Activated CD8-positive, alpha-beta memory T cell treated with anti-CD3 and anti-CD28 coated beads, Interleukin-2, amount 10 ng/mL, durations not matched to agents 7 days and 5 days (primary cell): ENCODE results near the gene PPP2R5C. TPM values are rescaled to one million over a fixed set of nuclear protein-coding genes. Genes with fewer than 3 reads are reported as not detected.
"Not testable (repeated sequence)": the region's sequence is repeated elsewhere in the genome, so short reads cannot be mapped to it uniquely, and the experiment has no call there.

ENCODE experiments used
- ATAC-seq: fragments of 150-1000 bp; cut with Tn5 transposase; one replicate; pipeline ENCODE4 v1.10.0; 2021; ENCODE audit warnings: moderate library complexity
- CTCF ChIA-PET: fragments of 350-600 bp; sonication (Branson Sonifier 250); formaldehyde crosslinking; loops from one replicate; lab custom pipeline; 2021; ENCODE audit warnings: antibody characterized with exemption; lab: Charles Lee
- DNase-seq: peaks from one replicate; pipeline ENCODE4 v3.0.0-alpha.2; 2020
- H3K27ac Mint-ChIP-seq: one replicate; pipeline ENCODE4 v1.8.0; 2021; ENCODE audit warnings: mild to moderate bottlenecking, mixed read lengths
- H3K27me3 Mint-ChIP-seq: one replicate; pipeline ENCODE4 v1.8.0; 2021; ENCODE audit warnings: mixed read lengths
- H3K36me3 Mint-ChIP-seq: one replicate; pipeline ENCODE4 v1.8.0; 2021; ENCODE audit warnings: mild to moderate bottlenecking, mixed read lengths
- H3K4me1 Mint-ChIP-seq: one replicate; pipeline ENCODE4 v1.8.0; 2021; ENCODE audit warnings: mixed read lengths
- H3K4me3 Mint-ChIP-seq: one replicate; pipeline ENCODE4 v1.8.0; 2021; ENCODE audit warnings: mild to moderate bottlenecking, moderate library complexity, mixed read lengths
- H3K9me3 Mint-ChIP-seq: one replicate; pipeline ENCODE4 v1.8.0; 2022; ENCODE audit warnings: low read depth, mixed read lengths
- total RNA-seq, 2 experiments: library from RNA; stranded (reverse); gene quantifications; one replicate each; pipeline ENCODE4 v1.2.3, GENCODE V29; 2021

PPP2R5C gene
- total RNA-seq, result 100 to 1,000 TPM; 213 to 234 TPM

DNA sequence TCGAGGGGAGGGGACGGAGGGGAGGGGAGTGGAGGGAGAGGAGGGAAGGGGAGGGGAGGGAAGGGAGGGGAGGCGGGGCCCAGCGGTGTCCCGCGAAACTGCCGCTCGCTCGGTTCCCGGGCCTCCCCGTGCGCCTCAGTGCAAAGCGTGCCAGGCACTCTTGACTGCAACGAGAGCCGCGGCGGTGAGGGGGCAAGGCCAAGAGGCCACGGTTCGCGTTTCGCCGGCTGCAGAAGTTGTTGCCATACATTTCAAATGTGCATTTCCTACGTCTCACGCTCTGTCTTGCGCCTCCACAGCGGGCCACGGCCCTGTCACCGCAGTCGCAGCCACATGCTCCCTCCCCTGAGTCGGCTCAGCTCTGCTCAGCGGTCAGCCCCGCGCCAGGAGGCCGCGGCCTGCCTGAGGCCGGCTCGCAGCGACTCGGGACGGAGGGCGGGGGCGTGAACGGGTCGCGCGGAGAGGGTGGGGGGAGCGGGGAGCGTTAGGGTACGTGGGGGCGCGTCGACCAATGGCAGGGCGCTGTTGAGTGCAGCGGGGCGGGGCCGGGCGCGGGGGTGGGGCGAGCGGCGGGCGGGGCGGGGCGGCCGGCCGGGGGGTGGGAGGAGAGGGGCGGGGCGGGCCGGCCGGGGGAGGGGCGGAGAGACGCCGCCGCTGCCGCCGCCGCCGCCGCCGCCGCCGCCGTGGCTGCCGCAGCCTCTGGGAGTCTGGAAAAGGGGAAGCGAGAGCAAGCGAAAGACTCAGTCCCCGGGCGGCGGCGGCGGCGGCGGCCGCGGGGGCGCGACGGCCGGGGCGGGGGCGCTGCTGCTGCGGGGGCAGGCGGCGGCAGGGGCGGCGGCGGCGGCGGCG is at the start of gene PPP2R5C:
PPP2R5C (plus strand) TSS at position 678 of the 849 bp plus-strand sequence. CDS start 185 bp downstream, outside the sequence.
- peaks cover 27% of the 10 kb centered on the region for H3K4me1 Mint-ChIP-seq
- H3K36me3 Mint-ChIP-seq, result peaks cover 5% of the 10 kb centered on the region
- CTCF ChIA-PET, result interaction anchor here (1.0 to 1.6 kb wide), 6 partner anchors 10 to 99 kb away, joined by 3 to 18 read pairs (median 6); no protein-coding TSS in a partner anchor
- H3K27ac Mint-ChIP-seq, result peak within 1 kb of the TSS; percentile 82
- no peaks in the 10 kb centered on the region for H3K9me3 Mint-ChIP-seq
- H3K4me3 Mint-ChIP-seq, result peak within 1 kb of the TSS; percentile 80
- peak; percentile 80 for ATAC-seq
- peak; percentile 92 for DNase-seq
- peaks cover 7% of the 10 kb centered on the region for H3K27me3 Mint-ChIP-seq

DNA sequence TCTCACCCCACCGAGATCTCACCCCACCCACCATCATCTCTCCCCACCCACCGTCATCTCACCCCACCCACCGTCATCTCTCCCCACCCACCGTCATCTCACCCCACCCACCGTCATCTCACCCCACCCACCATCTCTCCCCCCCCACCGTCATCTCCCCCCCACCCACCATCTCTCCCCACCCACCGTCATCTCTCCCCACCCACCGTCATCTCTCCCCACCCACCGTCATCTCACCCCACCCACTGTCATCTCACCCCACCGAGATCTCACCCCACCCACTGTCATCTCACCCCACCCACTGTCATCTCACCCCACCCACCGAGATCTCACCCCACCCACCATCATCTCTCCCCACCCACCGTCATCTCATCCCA is 49.7 kb upstream of the PPP2R5C start:
- H3K36me3 Mint-ChIP-seq, H3K27ac Mint-ChIP-seq, DNase-seq, H3K27me3 Mint-ChIP-seq, ATAC-seq, H3K4me3 Mint-ChIP-seq, H3K9me3 Mint-ChIP-seq, CTCF ChIA-PET: not testable (repeated sequence)
- H3K4me1 Mint-ChIP-seq, result peaks cover 30% of the 10 kb centered on the region

GRCh38 chr14:101712341-101712740 is 49.2 kb upstream of the PPP2R5C start:
- H3K27me3 Mint-ChIP-seq, ATAC-seq, H3K36me3 Mint-ChIP-seq, H3K9me3 Mint-ChIP-seq, CTCF ChIA-PET, H3K27ac Mint-ChIP-seq, DNase-seq, H3K4me3 Mint-ChIP-seq: not testable (repeated sequence)
- peaks cover 25% of the 10 kb centered on the region for H3K4me1 Mint-ChIP-seq

GRCh38 chr14:101713091-101713490 is 48.4 kb upstream of the PPP2R5C start:
- H3K27ac Mint-ChIP-seq, H3K9me3 Mint-ChIP-seq, H3K4me3 Mint-ChIP-seq, DNase-seq, ATAC-seq, H3K27me3 Mint-ChIP-seq, CTCF ChIA-PET, H3K36me3 Mint-ChIP-seq: not testable (repeated sequence)
- peaks cover 18% of the 10 kb centered on the region for H3K4me1 Mint-ChIP-seq

DNA sequence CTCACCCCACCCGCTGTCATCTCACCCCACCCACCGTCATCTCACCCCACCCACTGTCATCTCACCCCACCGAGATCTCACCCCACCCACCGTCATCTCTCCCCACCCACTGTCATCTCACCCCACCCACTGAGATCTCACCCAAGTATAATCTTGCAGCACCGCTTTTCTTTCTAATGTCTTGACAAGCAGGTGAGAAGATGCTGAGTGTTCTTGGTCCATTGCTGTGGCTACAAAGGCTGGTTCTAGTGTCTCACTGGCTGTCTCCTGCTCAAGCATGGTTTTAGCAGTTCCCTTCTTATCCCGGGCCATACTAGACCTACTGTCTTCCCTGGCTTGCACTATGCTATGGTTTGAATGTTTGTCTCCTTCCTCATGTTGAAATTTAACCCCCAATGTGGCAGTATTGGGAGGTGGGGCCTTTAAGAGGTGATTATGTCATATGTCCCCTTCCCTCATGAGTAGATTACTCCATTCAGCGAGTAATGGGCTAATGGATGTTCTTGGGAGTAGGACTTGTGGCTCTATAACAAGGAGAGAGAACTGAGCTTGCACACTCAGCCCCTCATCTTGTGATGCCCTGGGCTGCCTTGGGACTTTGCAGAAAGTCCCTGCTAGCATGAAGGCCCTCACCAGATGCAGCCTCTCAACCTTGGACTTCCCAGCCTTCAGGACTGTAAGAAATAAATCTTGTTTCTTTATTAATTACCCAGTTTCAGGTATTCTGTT is 47.7 kb upstream of the PPP2R5C start:
- ATAC-seq (peak; percentile 46), DNase-seq (no peak)
- no peaks in the 10 kb centered on the region for H3K27me3 Mint-ChIP-seq
- no peaks in the 10 kb centered on the region for H3K9me3 Mint-ChIP-seq
- peaks cover 13% of the 10 kb centered on the region for H3K4me1 Mint-ChIP-seq
- CTCF ChIA-PET, result no interaction called here
- no peak overlapping the region for H3K4me3 Mint-ChIP-seq
- H3K36me3 Mint-ChIP-seq, result peaks cover 5% of the 10 kb centered on the region
- H3K27ac Mint-ChIP-seq, result peak overlapping the region; percentile 55

GRCh38 chr14:101714394-101714793 is 47.1 kb upstream of the PPP2R5C start:
- Mint-ChIP-seq H3K27me3 (no peaks in the 10 kb centered on the region), H3K4me3 (no peak overlapping the region), H3K36me3 (peaks cover 5% of the 10 kb centered on the region), H3K27ac (no peak overlapping the region), H3K4me1 (peaks cover 13% of the 10 kb centered on the region), H3K9me3 (no peaks in the 10 kb centered on the region)
- no peak for ATAC-seq
- CTCF ChIA-PET, result no interaction called here
- DNase-seq, result no peak

GRCh38 chr14:101715210-101716076 is 46.1 kb upstream of the PPP2R5C start:
- DNase-seq (no peak), ATAC-seq (no peak)
- Mint-ChIP-seq H3K36me3 (peaks cover 5% of the 10 kb centered on the region), H3K4me1 (peaks cover 13% of the 10 kb centered on the region), H3K4me3 (no peak overlapping the region), H3K27me3 (no peaks in the 10 kb centered on the region), H3K27ac (no peak overlapping the region), H3K9me3 (no peaks in the 10 kb centered on the region)
- CTCF ChIA-PET, result interaction anchor here (0.7 kb wide), 1 partner anchor 20 kb away, joined by 3 read pairs; no protein-coding TSS in a partner anchor

DNA sequence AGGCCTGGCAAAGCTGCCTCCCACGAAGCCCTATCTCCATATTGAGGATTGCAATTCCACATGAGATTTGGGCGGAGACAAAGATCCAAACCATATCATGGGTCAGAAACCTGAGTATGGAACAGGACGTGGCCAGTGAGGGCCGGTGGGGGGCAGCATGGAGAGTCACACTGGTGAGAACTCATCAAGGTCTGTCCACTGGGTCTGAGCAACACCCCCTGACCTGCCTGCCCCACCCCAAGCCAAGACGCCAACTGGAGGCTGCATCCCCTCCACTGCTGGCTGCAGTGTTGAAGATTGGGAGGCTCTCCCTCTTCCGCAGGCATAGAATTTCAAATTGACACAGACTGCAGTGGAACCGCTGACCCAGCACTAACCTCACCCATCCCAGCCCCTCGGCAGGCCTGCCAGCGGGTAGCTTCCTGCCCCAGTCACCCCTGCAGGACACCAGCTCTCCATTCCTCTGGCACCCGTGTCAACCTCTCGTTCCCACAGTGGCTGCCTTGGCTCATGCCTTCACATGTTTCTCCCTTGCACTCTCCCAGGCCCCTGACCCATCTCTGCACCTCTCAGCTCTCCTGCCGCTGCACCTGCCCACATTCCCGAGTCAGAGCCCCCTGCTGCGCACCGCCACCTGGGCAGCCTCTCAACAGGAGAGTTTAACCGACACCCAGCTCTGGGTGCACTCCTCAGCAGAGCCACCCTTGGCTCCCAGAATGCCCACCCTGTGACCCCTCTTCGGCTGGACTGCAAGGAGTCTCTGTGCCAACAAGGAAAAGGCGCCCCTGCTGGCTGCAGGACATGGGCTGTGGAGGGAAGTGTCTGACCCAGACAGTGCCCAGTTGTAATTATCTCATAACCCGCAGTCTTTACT is 45.2 kb upstream of the PPP2R5C start:
- Mint-ChIP-seq H3K4me3 (no peak overlapping the region), H3K4me1 (peaks cover 13% of the 10 kb centered on the region), H3K27ac (no peak overlapping the region), H3K36me3 (peaks cover 5% of the 10 kb centered on the region), H3K9me3 (no peaks in the 10 kb centered on the region), H3K27me3 (no peaks in the 10 kb centered on the region)
- CTCF ChIA-PET, result no interaction called here
- DNase-seq (no peak), ATAC-seq (no peak)

- ATAC-seq, result no peak
- DNase-seq, result no peak
- no peak overlapping the region for H3K4me3 Mint-ChIP-seq
- H3K27me3 Mint-ChIP-seq, result no peaks in the 10 kb centered on the region
- no peak overlapping the region for H3K27ac Mint-ChIP-seq
- H3K36me3 Mint-ChIP-seq, result peaks cover 5% of the 10 kb centered on the region
- no peaks in the 10 kb centered on the region for H3K9me3 Mint-ChIP-seq
- peaks cover 19% of the 10 kb centered on the region for H3K4me1 Mint-ChIP-seq
- CTCF ChIA-PET, result interaction anchor here (1.2 kb wide), 1 partner anchor 14 kb away, joined by 7 read pairs; no protein-coding TSS in a partner anchor
Observed at GRCh38 chr14:101716956-101717662, 44.4 kb upstream of the PPP2R5C start.

DNA sequence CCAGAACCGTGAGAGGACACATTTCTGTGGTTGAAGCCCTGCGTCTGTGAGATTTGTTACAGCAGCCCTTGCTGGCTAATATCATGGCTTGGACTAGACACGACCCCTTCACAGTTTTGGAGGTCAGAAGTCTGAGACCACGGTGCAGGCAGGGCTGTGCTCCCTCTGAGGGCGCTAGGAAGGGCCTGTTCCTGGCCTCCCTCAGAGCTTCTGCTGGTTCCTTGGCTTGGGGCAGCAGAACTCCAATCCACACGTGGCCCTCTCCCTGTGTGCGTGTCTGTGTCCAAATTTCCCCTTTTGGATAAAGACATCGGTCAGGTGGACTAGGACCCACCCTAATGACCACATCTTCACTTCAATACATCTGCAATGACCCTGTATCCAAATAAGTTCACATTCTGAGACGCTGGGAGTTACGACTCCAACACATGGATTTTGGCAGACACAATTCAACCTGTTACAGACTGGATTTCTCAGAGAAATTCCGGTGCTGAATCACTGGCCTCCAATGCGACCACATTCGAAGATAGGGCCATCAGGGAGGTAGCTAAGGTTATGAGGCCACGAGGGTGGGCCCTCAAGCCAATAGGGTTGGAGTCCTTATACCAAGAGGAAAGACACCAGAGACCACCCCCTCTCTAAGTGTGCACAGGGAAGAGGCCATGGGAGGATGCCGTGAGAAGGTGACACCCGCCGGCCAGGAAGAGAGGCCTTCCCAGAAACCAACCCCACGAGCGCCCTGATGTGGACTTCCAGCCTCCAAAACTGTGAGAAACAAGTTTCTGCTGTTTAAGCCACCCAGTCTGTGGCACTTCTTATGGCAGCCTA is 43.6 kb upstream of the PPP2R5C start:
- Mint-ChIP-seq H3K4me1 (peaks cover 26% of the 10 kb centered on the region), H3K27me3 (no peaks in the 10 kb centered on the region), H3K4me3 (no peak overlapping the region), H3K36me3 (peaks cover 5% of the 10 kb centered on the region), H3K27ac (no peak overlapping the region), H3K9me3 (no peaks in the 10 kb centered on the region)
- DNase-seq (peak; percentile 22), ATAC-seq (no peak)
- CTCF ChIA-PET, result interaction anchor here (0.9 to 1.2 kb wide), 2 partner anchors 11 to 13 kb away, joined by 4 to 7 read pairs; no protein-coding TSS in a partner anchor

DNA sequence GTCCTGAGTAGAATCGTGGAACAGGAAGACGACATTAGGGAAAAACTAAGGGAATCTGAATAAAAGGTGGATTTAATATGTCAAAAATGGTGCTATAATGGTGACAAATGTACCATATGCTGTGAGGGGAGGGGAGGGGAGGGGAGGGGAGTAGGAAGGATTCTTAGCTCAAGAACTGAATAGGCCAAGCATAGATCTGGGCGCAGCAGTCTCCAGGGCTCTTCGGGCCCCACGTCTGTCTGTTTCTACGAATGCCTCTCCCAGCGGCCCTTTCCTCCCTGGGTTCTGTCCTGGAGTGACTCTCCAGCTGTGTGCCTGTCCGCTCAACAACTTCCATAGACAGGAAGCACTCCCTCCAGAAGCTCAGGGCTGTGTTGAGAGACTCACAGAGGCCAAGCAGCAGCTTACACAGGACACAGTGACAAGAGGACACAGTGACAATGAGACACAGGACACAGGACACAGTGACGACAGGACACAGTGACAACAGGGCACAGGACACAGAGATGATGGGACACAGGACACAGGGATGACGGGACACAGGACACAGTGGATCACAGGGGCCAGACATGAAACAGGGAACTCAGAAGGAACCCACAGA is 42.4 kb upstream of the PPP2R5C start:
- CTCF ChIA-PET, result interaction anchor here (0.9 to 3.9 kb wide), 2 partner anchors 12 kb away, joined by 4 to 32 read pairs; no protein-coding TSS in a partner anchor
- Mint-ChIP-seq H3K36me3 (peaks cover 2% of the 10 kb centered on the region), H3K4me1 (peaks cover 26% of the 10 kb centered on the region), H3K27me3 (no peaks in the 10 kb centered on the region), H3K27ac (no peak overlapping the region), H3K4me3 (no peak overlapping the region), H3K9me3 (no peaks in the 10 kb centered on the region)
- no peak for ATAC-seq
- DNase-seq, result peak; percentile 39
